Measurements from ENCODE around the gene ABCC5.

The ABCC5 gene

DNA sequence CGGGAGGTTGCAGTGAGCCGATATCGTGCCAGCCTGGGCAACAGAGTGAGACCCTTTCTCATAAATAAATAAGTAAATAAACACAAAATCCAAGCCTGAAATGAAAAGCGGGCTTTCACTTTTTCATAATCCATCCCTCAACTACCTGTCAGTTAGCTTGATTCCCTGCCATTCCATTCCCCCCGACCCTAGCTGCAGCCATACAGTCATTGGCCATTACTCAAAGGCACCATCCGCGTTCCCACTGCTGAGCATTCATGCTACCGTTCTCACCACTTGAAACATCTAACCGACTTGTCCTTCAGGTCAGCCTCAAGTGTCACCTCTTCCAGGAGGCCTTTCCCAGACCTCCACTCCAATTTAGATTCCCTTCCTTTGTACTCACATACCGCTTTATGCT is 131.9 kb downstream of the ABCC5 start:
- peaks cover 8% of the 10 kb centered on the region for H3K79me2 ChIP-seq (ENCODE audit: control insufficient read depth, insufficient read depth, low read length, poor library complexity)

DNA sequence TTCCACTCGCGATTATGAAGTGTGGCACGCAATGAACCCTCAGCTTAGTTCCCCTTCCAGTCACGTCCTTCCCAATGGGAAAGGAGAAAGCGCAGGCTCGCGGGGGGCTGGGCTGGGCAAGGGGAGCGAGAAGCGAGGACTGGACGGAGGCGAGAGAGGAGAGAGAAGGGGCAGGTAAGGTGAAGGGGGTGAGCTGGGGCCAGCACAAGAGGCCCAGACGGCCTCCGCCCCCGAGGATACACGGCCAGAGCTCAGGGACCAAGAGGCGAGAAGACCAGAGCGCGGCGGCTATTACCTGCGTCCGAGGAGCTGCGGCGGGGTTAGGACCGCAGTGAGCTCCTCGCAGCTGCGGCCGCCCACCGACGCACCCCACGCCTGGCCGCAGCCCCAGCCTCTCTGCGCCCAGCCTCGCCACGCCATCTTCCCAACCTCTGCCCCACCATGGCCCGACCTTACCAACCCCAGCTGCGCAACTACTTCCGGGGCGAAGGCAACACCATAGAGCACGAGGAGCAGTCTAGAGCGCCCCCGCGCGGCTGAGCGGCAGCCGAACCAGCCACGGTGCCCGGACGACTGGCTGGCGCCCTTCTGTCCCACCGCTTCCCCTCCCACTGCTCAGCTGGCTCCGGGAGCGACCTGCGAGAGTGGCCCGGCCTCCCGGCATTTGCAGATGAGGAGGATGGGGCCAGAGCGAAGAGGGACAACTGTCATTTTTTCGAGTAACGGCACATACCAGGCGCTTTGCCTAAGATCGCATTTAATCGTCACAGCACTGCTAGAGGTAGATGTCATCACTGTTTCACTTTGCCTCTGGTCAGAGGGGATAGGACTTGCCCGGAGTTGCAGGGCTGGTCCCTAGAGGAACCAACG is 133.0 kb downstream of the ABCC5 start, which contains the start of gene PARL:
Gene PARL, minus strand, starts transcription at position 454 of the 870 bp plus-strand sequence. Its CDS starts 34 bp downstream, at position 420.
- Histone ChIP-seq H3K79me2 (ENCODE audit: control insufficient read depth, insufficient read depth, low read length, poor library complexity) (peaks cover 8% of the 10 kb centered on the region), H3K9me3 (ENCODE audit: insufficient read depth, low read depth, low read length) (no peaks in the 10 kb centered on the region), H3K18ac (ENCODE audit: low read length) (peak within 1 kb of the TSS; percentile 76), H3K36me3 (ENCODE audit: control insufficient read depth in 1 of 2, insufficient read depth in 2 of 2, low read length in 2 of 2) (peaks cover 0 to 2% of the 10 kb centered on the region in 2 experiments), H3K4ac (ENCODE audit: low read depth, low read length) (peak within 1 kb of the TSS; percentile 89), H3K23ac (ENCODE audit: low read length) (no peak within 1 kb of the TSS), H3K4me1 (ENCODE audit: control insufficient read depth in 1 of 2, insufficient read depth in 2 of 2, low read length in 2 of 2) (peaks cover 0 to 3% of the 10 kb centered on the region in 2 experiments), H2BK5ac (ENCODE audit: low read depth, low read length, poor library complexity) (peak within 1 kb of the TSS; percentile 52), H3K27me3 (ENCODE audit: insufficient read depth, low read length) (no peaks in the 10 kb centered on the region), H3K4me2 (ENCODE audit: low read length) (peak within 1 kb of the TSS; percentile 71), H3K79me1 (ENCODE audit: low read length) (peaks cover 5% of the 10 kb centered on the region), H4K12ac (ENCODE audit: low read depth, low read length) (peak within 1 kb of the TSS; percentile 97), H4K91ac (ENCODE audit: low read depth, low read length) (peak within 1 kb of the TSS; percentile 89), H2BK12ac (ENCODE audit: low read length) (no peak within 1 kb of the TSS), H3K4me3 (ENCODE audit: low read depth, low read length) (peak within 1 kb of the TSS; percentile 97), H4K8ac (ENCODE audit: low read depth, low read length) (peak within 1 kb of the TSS; percentile 93), H3K27ac (ENCODE audit: low read depth, low read length) (no peak within 1 kb of the TSS), H2BK120ac (ENCODE audit: insufficient read depth, low read length, poor library complexity) (peak within 1 kb of the TSS; percentile 40), H3K14ac (ENCODE audit: low read length) (peak within 1 kb of the TSS; percentile 86), H2AFZ (ENCODE audit: insufficient read depth, low read length, poor library complexity) (peak within 1 kb of the TSS; percentile 95), H2AK5ac (ENCODE audit: low read length) (peak within 1 kb of the TSS; percentile 80), H3K9ac (ENCODE audit: low read length) (peak within 1 kb of the TSS; percentile 91)
- WGBS (ENCODE audit: extremely low coverage, insufficient coverage, insufficient read length) = no CpG with 5 or more reads among the region's 63 CpGs
- DNase-seq = peak; percentile 93 to 98

More for the DNA sequence above, 131.9 kb downstream of the ABCC5 start:
- no peak overlapping the region for H3K14ac ChIP-seq (ENCODE audit: low read length)
- H2AK5ac ChIP-seq (ENCODE audit: low read length) = no peak overlapping the region
- no peaks in the 10 kb centered on the region for H3K9me3 ChIP-seq (ENCODE audit: insufficient read depth, low read depth, low read length)
- H2AFZ ChIP-seq (ENCODE audit: insufficient read depth, low read length, poor library complexity) = no peak overlapping the region
- H2BK5ac ChIP-seq (ENCODE audit: low read depth, low read length, poor library complexity) = no peak overlapping the region
- H3K4me1 ChIP-seq (ENCODE audit: control insufficient read depth in 1 of 2, insufficient read depth in 2 of 2, low read length in 2 of 2) = peaks cover 0 to 3% of the 10 kb centered on the region in 2 experiments
- no peak overlapping the region for H3K4ac ChIP-seq (ENCODE audit: low read depth, low read length)
- no peaks in the 10 kb centered on the region for H3K27me3 ChIP-seq (ENCODE audit: insufficient read depth, low read length)
- no peak overlapping the region for H3K23ac ChIP-seq (ENCODE audit: low read length)
- DNase-seq = no peak
- H4K91ac ChIP-seq (ENCODE audit: low read depth, low read length) = no peak overlapping the region
- H3K36me3 ChIP-seq (ENCODE audit: control insufficient read depth in 1 of 2, insufficient read depth in 2 of 2, low read length in 2 of 2) = no peaks in the 10 kb centered on the region
- WGBS (ENCODE audit: extremely low coverage, insufficient coverage, insufficient read length) = no CpG with 5 or more reads among the region's 10 CpGs
- no peak overlapping the region for H3K27ac ChIP-seq (ENCODE audit: low read depth, low read length)
- no peak overlapping the region for H2BK120ac ChIP-seq (ENCODE audit: insufficient read depth, low read length, poor library complexity)
- H2BK12ac ChIP-seq (ENCODE audit: low read length) = no peak overlapping the region
- H4K12ac ChIP-seq (ENCODE audit: low read depth, low read length) = no peak overlapping the region
- no peak overlapping the region for H3K9ac ChIP-seq (ENCODE audit: low read length)
- H3K18ac ChIP-seq (ENCODE audit: low read length) = no peak overlapping the region
- H3K4me3 ChIP-seq (ENCODE audit: low read depth, low read length) = no peak overlapping the region
- H3K79me1 ChIP-seq (ENCODE audit: low read length) = peaks cover 5% of the 10 kb centered on the region
- no peak overlapping the region for H3K4me2 ChIP-seq (ENCODE audit: low read length)
- H4K8ac ChIP-seq (ENCODE audit: low read depth, low read length) = no peak overlapping the region

GRCh38 chr3:183884097-183884426 is 133.6 kb downstream of the ABCC5 start:
- peaks cover 8% of the 10 kb centered on the region for H3K79me2 ChIP-seq (ENCODE audit: control insufficient read depth, insufficient read depth, low read length, poor library complexity)
- no peak overlapping the region for H2BK120ac ChIP-seq (ENCODE audit: insufficient read depth, low read length, poor library complexity)
- H2AFZ ChIP-seq (ENCODE audit: insufficient read depth, low read length, poor library complexity) = peak overlapping the region; percentile 95
- H3K4me2 ChIP-seq (ENCODE audit: low read length) = peak overlapping the region; percentile 68
- H2BK5ac ChIP-seq (ENCODE audit: low read depth, low read length, poor library complexity) = no peak overlapping the region
- H3K9ac ChIP-seq (ENCODE audit: low read length) = peak overlapping the region; percentile 91
- H3K27ac ChIP-seq (ENCODE audit: low read depth, low read length) = no peak overlapping the region
- peaks cover 5% of the 10 kb centered on the region for H3K79me1 ChIP-seq (ENCODE audit: low read length)
- peak overlapping the region; percentile 97 for H3K4me3 ChIP-seq (ENCODE audit: low read depth, low read length)
- peaks cover 0 to 2% of the 10 kb centered on the region in 2 experiments for H3K36me3 ChIP-seq (ENCODE audit: control insufficient read depth in 1 of 2, insufficient read depth in 2 of 2, low read length in 2 of 2)
- H4K8ac ChIP-seq (ENCODE audit: low read depth, low read length) = peak overlapping the region; percentile 93
- H3K4me1 ChIP-seq (ENCODE audit: control insufficient read depth in 1 of 2, insufficient read depth in 2 of 2, low read length in 2 of 2) = peaks cover 0 to 3% of the 10 kb centered on the region in 2 experiments
- no peak overlapping the region for H3K23ac ChIP-seq (ENCODE audit: low read length)
- no CpG with 5 or more reads among the region's 9 CpGs for WGBS (ENCODE audit: extremely low coverage, insufficient coverage, insufficient read length)
- peak overlapping the region; percentile 97 for H4K12ac ChIP-seq (ENCODE audit: low read depth, low read length)
- H3K18ac ChIP-seq (ENCODE audit: low read length) = no peak overlapping the region
- DNase-seq = no peak
- H3K14ac ChIP-seq (ENCODE audit: low read length) = peak overlapping the region; percentile 86
- H4K91ac ChIP-seq (ENCODE audit: low read depth, low read length) = peak overlapping the region; percentile 89
- H2AK5ac ChIP-seq (ENCODE audit: low read length) = no peak overlapping the region
- H3K27me3 ChIP-seq (ENCODE audit: insufficient read depth, low read length) = no peaks in the 10 kb centered on the region
- peak overlapping the region; percentile 89 for H3K4ac ChIP-seq (ENCODE audit: low read depth, low read length)
- H3K9me3 ChIP-seq (ENCODE audit: insufficient read depth, low read depth, low read length) = no peaks in the 10 kb centered on the region
- H2BK12ac ChIP-seq (ENCODE audit: low read length) = no peak overlapping the region

- no peak overlapping the region for H3K27ac ChIP-seq (ENCODE audit: low read depth, low read length)
- no peaks in the 10 kb centered on the region for H3K27me3 ChIP-seq (ENCODE audit: insufficient read depth, low read length)
- H3K9ac ChIP-seq (ENCODE audit: low read length) = no peak overlapping the region
- H3K4me2 ChIP-seq (ENCODE audit: low read length) = peak overlapping the region; percentile 68
- peaks cover 0 to 3% of the 10 kb centered on the region in 2 experiments for H3K4me1 ChIP-seq (ENCODE audit: control insufficient read depth in 1 of 2, insufficient read depth in 2 of 2, low read length in 2 of 2)
- no peak overlapping the region for H3K4me3 ChIP-seq (ENCODE audit: low read depth, low read length)
- H2BK120ac ChIP-seq (ENCODE audit: insufficient read depth, low read length, poor library complexity) = no peak overlapping the region
- H2AK5ac ChIP-seq (ENCODE audit: low read length) = no peak overlapping the region
- H3K23ac ChIP-seq (ENCODE audit: low read length) = no peak overlapping the region
- H3K79me1 ChIP-seq (ENCODE audit: low read length) = peaks cover 5% of the 10 kb centered on the region
- peak overlapping the region; percentile 87 for H3K4ac ChIP-seq (ENCODE audit: low read depth, low read length)
- H3K14ac ChIP-seq (ENCODE audit: low read length) = no peak overlapping the region
- WGBS (ENCODE audit: extremely low coverage, insufficient coverage, insufficient read length) = no CpG with 5 or more reads among the region's 16 CpGs
- H4K12ac ChIP-seq (ENCODE audit: low read depth, low read length) = no peak overlapping the region
- H2BK12ac ChIP-seq (ENCODE audit: low read length) = no peak overlapping the region
- DNase-seq = no peak
- H4K91ac ChIP-seq (ENCODE audit: low read depth, low read length) = no peak overlapping the region
- no peak overlapping the region for H2BK5ac ChIP-seq (ENCODE audit: low read depth, low read length, poor library complexity)
- peaks cover 8% of the 10 kb centered on the region for H3K79me2 ChIP-seq (ENCODE audit: control insufficient read depth, insufficient read depth, low read length, poor library complexity)
- H3K18ac ChIP-seq (ENCODE audit: low read length) = no peak overlapping the region
- H3K9me3 ChIP-seq (ENCODE audit: insufficient read depth, low read depth, low read length) = no peaks in the 10 kb centered on the region
- no peak overlapping the region for H4K8ac ChIP-seq (ENCODE audit: low read depth, low read length)
- H2AFZ ChIP-seq (ENCODE audit: insufficient read depth, low read length, poor library complexity) = no peak overlapping the region
- peaks cover 0 to 2% of the 10 kb centered on the region in 2 experiments for H3K36me3 ChIP-seq (ENCODE audit: control insufficient read depth in 1 of 2, insufficient read depth in 2 of 2, low read length in 2 of 2)
Measured at GRCh38 chr3:183883291-183884096, 134.2 kb downstream of the ABCC5 start.

All from trophoblast cell (in vitro differentiated cells and primary cell).